ENCODE data around the gene FCHSD2. TPM values are rescaled to one million over a fixed set of nuclear protein-coding genes. Genes with fewer than 3 reads are reported as not detected.

Gene FCHSD2
- total and polyA plus RNA-seq, 2 of the 13 experiments (the other 11 are each of a cell fraction or from before 2014, with no cell fraction given): 20.5 to 24.8 TPM

DNA sequence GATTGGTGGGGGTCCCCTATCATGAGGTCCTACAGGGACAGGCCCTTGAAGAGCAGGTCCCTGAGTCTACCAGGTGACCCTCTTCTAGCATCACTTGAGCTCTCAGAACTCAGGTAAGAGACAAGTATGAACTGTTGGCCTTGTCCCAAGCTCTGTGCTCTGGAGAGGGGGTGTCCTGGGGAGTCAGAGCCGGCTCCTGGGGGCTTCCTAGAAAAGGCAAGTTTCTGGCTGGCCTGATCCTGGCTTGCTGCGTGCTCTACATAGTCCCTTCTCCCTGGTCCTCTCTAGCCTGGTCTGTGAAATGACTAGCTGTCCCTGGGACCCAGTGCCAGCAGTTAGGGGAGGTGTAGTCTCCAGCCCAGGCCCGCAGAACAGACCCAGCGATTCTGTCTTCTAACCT lies 316.5 kb downstream of the FCHSD2 start:
- no TSS peak for BruUV-seq (replicated peaks)
- Histone ChIP-seq H3K27ac (ENCODE audit: extremely low read length, insufficient read depth, low read length) (no peak overlapping the region), H3K4me3 (replicated peaks in 1 of 3; ENCODE audit: insufficient read depth in 1 of 3, low read depth in 2 of 3, low read length in 3 of 3) (no peak overlapping the region), H3K4me1 (ENCODE audit: insufficient read depth, low read length) (peaks cover 25% of the 10 kb centered on the region), H3K27me3 (ENCODE audit: control insufficient read depth in 1 of 2, insufficient read depth in 2 of 2, low read length in 2 of 2) (no peaks in the 10 kb centered on the region), H3K9ac (ENCODE audit: insufficient read depth, low read depth, low read length) (no peak overlapping the region), H4K20me1 (ENCODE audit: insufficient read depth, low read length) (no peaks in the 10 kb centered on the region), H3K4me2 (ENCODE audit: low read depth, low read length) (no peak overlapping the region), H3K79me2 (ENCODE audit: insufficient read depth, low read length) (no peaks in the 10 kb centered on the region), H3K36me3 (replicated peaks in 1 of 2; ENCODE audit: control insufficient read depth in 1 of 2, insufficient read depth in 2 of 2, low read length in 2 of 2) (no peaks in the 10 kb centered on the region), H3K9me3 (ENCODE audit: low read length) (no peaks in the 10 kb centered on the region), H2AFZ (ENCODE audit: low read length) (no peak overlapping the region)
- TF ChIP-seq SRSF9 (IDR thresholded peaks at IDR 0.05; ENCODE audit: borderline replicate concordance, insufficient read depth, low read depth, low read length, poor library complexity, severe bottlenecking): no peak
- TF ChIP-seq PLRG1 (conservative IDR thresholded peaks at IDR 0.05): no peak
- TF ChIP-seq ZC3H13 (CRISPR knock-in tag; IDR thresholded peaks at IDR 0.05): no peak
- TF ChIP-seq, protein P1, sequence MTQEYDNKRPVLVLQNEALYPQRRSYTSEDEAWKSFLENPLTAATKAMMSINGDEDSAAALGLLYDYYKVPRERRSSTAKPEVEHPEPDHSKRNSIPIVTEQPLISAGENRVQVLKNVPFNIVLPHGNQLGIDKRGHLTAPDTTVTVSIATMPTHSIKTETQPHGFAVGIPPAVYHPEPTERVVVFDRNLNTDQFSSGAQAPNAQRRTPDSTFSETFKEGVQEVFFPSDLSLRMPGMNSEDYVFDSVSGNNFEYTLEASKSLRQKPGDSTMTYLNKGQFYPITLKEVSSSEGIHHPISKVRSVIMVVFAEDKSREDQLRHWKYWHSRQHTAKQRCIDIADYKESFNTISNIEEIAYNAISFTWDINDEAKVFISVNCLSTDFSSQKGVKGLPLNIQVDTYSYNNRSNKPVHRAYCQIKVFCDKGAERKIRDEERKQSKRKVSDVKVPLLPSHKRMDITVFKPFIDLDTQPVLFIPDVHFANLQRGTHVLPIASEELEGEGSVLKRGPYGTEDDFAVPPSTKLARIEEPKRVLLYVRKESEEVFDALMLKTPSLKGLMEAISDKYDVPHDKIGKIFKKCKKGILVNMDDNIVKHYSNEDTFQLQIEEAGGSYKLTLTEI (CRISPR knock-in tag; conservative IDR thresholded peaks at IDR 0.05): no peak
- TF ChIP-seq, protein P2, sequence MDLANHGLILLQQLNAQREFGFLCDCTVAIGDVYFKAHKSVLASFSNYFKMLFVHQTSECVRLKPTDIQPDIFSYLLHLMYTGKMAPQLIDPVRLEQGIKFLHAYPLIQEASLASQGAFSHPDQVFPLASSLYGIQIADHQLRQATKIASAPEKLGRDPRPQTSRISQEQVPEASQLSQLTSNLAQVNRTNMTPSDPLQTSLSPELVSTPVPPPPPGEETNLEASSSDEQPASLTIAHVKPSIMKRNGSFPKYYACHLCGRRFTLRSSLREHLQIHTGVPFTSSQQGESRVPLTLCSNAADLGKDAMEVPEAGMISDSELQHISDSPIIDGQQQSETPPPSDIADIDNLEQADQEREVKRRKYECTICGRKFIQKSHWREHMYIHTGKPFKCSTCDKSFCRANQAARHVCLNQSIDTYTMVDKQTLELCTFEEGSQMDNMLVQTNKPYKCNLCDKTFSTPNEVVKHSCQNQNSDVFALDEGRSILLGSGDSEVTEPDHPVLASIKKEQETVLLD (CRISPR knock-in tag; IDR thresholded peaks at IDR 0.05; ENCODE audit: low read depth): no peak
- 0 out of 2 replicates have a peak, but pooled peaks have one; percentile 13 for TF ChIP-seq KDM2A (CRISPR knock-in tag; IDR thresholded peaks at IDR 0.05; ENCODE audit: borderline replicate concordance, low read depth)
- no peak for TF ChIP-seq MTA1 (CRISPR knock-in tag; IDR thresholded peaks at IDR 0.05; ENCODE audit: borderline replicate concordance)
- TF ChIP-seq MZF1 (CRISPR knock-in tag; IDR thresholded peaks at IDR 0.05; ENCODE audit: borderline replicate concordance): no peak
- TF ChIP-seq RARG (CRISPR knock-in tag; IDR thresholded peaks at IDR 0.05; ENCODE audit: low read depth): no peak
- CTCF ChIA-PET (ENCODE audit: low intra/inter-chr PET ratio, low total read pairs): no interaction called here
- no peak for ATAC-seq
- POLR2A ChIA-PET: no interaction called here
- 71% methylated on average over 2 of the region's 4 CpGs for WGBS (ENCODE audit: low lambda C conversion rate)
- intact Hi-C loops (cut with micrococcal nuclease; ENCODE audit: unreplicated experiment): no loop called here
- FAIRE-seq: no peak
- in situ Hi-C loops (cut with HindIII; ENCODE audit: extremely low pct_ligation_motif_present, low pct_unique_long_range_greater_than_20kb): loop anchor here (5.0 kb wide), 1 partner anchor 352 kb away; no protein-coding TSS in a partner anchor
- no peak for DNase-seq (ENCODE audit: low spot score)
